ENCODE data around the gene PAX8.

The PAX8 gene

GRCh38 chr2:113220970-113221708 is 57.6 kb downstream of the PAX8 start:
- DNase-seq (ENCODE audit: low read depth in 2 of 2) = no peak

- no peak for DNase-seq (ENCODE audit: low read depth in 2 of 2)
Observed at GRCh38 chr2:113219889-113220641, 58.7 kb downstream of the PAX8 start.

- no peak for DNase-seq (ENCODE audit: low read depth in 2 of 2)
Observed at GRCh38 chr2:113219525-113219888, 59.2 kb downstream of the PAX8 start.

GRCh38 chr2:113219092-113219441 is 59.7 kb downstream of the PAX8 start:
- no peak for DNase-seq (ENCODE audit: low read depth in 2 of 2)

GRCh38 chr2:113218283-113219091 is 60.2 kb downstream of the PAX8 start:
- no peak for DNase-seq (ENCODE audit: low read depth in 2 of 2)

- no peak for DNase-seq (ENCODE audit: low read depth in 2 of 2)
Observed at GRCh38 chr2:113217455-113218282, 61.1 kb downstream of the PAX8 start.

GRCh38 chr2:113216891-113217454 is 61.7 kb downstream of the PAX8 start:
- DNase-seq (ENCODE audit: low read depth in 2 of 2) = no peak

- no peak for DNase-seq (ENCODE audit: low read depth in 2 of 2)
Observed at GRCh38 chr2:113216321-113216720, 62.4 kb downstream of the PAX8 start.

GRCh38 chr2:113215056-113215455 is 63.7 kb downstream of the PAX8 start:
- DNase-seq (ENCODE audit: low read depth in 2 of 2) = no peak

- DNase-seq (ENCODE audit: low read depth in 2 of 2) = no peak
Observed at GRCh38 chr2:113214141-113214540, 64.6 kb downstream of the PAX8 start.

GRCh38 chr2:113213061-113213930 is 65.4 kb downstream of the PAX8 start:
- DNase-seq (ENCODE audit: low read depth in 2 of 2) = no peak

GRCh38 chr2:113212245-113213060 is 66.3 kb downstream of the PAX8 start:
- no peak for DNase-seq (ENCODE audit: low read depth in 2 of 2)

- no peak for DNase-seq (ENCODE audit: low read depth in 2 of 2)
Observed at GRCh38 chr2:113211226-113212105, 67.3 kb downstream of the PAX8 start.

GRCh38 chr2:113209646-113210171 is 69.0 kb downstream of the PAX8 start:
- no peak for DNase-seq (ENCODE audit: low read depth in 2 of 2)

- no peak for DNase-seq (ENCODE audit: low read depth in 2 of 2)
Observed at GRCh38 chr2:113209011-113209645, 69.6 kb downstream of the PAX8 start.

GRCh38 chr2:113208396-113208795 is 70.3 kb downstream of the PAX8 start:
- DNase-seq (ENCODE audit: low read depth in 2 of 2) = no peak

- no peak for DNase-seq (ENCODE audit: low read depth in 2 of 2)
Observed at GRCh38 chr2:113207021-113207420, 71.7 kb downstream of the PAX8 start.

GRCh38 chr2:113206251-113206650 is 72.5 kb downstream of the PAX8 start:
- DNase-seq (ENCODE audit: low read depth in 2 of 2) = no peak
